NCI-H226 (cell line): ENCODE measurements around the gene CD99L2.
A peak's percentile ranks its signal among the peaks of the same experiment; 100 is the strongest.
"Not testable (repeated sequence)": the region's sequence is repeated elsewhere in the genome, so short reads cannot be mapped to it uniquely, and the experiment has no call there.

ENCODE experiments used
- DNase-seq: peaks from one replicate; pipeline ENCODE4 v3.0.0-alpha.2; 2015

The CD99L2 gene

DNA sequence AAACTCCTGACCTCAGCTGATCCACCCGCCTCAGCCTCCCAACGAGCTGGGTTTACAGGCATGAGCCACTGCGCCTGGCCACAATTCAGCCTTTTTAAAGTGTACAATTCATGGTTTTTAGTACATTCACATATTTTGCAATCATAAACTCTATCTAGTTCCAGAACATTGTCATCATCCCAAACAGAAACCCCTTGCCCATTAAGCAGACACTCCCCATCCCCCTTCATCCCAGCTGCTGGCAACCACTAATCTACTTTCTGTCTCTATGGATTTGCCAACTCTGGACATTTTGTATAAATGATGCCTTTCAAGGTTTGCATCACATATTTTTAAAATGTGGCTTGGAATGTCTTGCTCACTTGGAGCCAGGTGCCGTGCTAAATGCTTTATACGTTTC is 4.5 kb downstream of the CD99L2 start:
- DNase-seq = no peak

DNA sequence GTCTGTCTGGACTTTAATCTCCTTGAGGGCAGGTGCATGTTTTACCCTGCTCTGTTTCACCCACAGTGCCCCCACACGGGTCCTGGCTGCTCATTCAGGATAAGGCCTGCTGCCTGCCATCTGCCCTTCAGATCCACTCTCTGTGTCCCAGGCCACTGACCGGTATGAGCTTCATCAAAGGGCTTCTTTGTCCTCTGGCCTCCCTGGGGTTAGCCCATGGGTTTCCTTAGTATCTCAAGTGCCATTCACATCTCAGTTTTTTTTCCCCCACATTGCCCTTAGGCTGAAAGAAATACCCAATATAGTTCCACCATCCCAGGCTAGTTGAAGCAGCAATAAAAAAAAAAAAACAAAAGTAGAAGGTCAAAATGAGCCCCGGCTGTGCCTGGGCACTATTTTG is 9.3 kb downstream of the CD99L2 start:
- no peak for DNase-seq

DNA sequence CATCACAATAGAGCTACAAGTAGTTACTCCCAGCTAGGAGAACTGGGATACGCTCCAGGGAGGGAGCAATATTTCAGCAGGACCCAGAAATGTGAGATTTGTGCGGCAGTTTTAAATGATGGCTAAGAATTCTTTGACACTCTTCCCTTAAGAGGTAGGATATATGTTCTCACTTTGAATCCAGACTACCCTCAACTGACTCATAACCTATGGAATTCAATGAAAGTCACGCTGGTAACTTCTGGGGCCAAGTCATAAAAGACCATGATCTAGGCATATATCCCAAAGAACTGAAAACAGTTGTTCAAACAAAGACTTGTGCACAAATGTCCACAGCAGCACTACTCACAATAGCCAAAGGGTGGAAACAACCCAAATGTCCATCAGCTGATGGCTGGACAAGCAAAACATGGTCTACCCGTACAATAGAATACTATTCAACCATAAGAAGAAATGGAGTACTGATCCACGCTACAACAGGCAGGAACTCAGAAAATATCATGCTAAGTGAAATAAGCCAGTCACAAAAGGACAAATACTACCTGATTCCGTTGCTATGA is 10.5 kb downstream of the CD99L2 start:
- DNase-seq = no peak

DNA sequence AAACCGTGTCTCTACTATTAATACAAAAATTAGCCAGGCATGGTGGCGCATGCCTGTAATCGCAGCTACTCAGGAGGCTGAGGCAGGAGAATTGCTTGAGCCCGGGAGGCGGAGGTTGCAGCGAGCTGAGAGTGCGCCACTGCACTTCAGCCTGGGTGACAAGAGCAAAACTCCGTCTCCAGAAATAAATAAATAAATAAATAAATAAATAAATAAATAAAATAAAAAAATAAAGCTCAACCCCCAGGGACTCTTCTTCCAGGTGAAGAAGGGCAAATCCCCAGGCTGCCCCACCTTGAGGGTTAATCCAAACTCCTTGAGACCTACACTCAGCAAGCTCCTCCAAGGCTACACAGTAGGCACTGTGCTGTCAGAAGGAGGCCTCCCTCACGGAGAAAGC is 11.2 kb downstream of the CD99L2 start:
- not testable (repeated sequence) for DNase-seq

DNA sequence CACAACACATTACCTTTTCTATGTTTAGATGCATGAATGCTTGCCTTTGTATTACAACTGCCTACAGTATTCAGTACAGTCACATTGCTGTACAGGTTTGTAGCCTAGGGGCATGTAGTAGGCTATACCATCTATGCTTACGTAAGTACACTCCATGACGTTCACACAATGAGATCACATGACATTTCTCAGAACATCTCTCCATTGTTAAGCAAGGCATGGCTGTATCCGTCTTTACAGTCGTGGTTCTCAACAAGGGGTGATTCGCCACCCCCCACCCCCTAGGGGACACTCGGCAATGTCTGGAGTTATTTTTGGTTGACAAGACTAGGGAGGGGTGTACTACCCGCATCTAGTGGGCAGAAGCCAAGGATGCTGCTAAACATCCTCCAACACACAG is 12.1 kb downstream of the CD99L2 start:
- no peak for DNase-seq

DNA sequence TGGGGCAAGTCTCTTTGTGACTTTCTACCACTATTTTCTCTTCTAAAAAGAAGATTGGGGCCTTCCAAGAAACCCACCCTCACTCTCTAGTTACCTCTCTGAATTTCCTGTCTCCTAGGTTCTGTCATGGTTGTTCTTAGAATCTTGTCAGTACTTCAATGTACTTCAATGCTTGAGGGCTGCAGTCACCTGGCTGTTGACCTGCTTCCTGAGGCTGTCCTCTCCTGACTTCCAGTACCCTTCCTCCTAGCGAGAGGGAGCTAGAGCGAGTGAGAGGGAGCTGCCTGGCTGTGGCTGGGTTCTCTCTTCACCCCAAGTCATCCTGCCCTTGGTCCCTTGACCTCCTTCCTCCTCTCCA is 17.7 kb downstream of the CD99L2 start:
- no peak for DNase-seq

DNA sequence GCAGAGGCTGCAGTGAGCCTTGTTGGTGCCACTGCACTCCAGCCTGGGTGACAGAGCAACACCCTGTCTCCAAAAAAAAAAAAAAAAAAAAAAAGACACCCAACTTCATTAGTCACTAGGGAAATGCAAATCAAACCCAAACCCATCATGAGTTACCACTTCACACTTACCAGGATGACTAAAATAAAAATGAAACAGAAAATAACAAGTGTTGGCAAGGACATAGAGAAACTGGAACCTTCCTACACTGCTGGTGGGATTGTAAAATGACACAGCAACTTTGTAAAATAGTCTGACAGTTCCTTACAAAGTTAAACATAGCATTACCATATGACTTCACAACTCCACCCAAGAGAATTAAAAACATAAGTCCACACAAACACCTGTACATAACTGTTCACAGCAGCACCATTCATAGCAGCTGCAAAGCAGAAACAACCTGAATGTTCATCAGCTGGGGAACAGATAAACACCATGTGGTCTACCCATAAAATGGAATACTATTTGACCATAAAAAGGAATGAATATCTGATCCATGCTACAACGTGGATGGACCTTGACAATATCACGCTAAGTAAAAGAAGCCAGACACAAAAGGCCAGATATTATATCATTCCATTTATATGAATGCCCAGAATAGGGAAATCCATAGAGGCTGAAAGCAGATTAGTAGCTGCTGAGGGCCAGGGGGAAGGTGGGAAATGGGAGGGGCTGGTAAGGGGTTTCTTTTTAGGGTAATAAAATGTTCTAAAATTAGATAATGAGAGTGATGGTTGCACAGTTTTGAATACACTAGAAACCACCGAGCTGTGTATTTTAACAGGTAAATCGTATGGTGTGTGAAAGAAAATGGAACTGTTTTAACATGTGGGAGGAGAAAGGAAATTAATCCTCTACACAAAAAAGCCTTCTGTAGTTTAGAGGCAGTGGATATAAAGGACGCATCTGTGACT is 18.3 kb downstream of the CD99L2 start:
- no peak for DNase-seq

DNA sequence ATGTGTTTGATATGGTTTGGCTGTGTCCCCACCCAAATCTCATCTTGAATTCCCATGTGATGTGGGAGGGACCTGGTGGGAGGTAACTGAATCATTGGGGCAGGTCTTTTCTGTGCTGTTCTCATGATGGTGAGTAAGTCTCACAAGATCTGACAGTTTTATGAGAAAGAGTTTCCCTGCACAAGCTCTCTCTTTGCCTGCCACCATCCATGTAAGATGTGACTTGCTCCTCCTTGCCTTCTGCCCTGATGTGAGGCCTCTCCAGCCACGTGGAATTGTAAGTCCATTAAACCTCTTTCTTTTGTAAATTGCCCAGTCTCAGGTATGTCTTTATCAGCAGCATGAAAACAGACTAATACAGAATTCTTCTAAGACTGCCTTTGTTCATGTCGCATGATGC is 22.8 kb downstream of the CD99L2 start:
- not testable (repeated sequence) for DNase-seq

DNA sequence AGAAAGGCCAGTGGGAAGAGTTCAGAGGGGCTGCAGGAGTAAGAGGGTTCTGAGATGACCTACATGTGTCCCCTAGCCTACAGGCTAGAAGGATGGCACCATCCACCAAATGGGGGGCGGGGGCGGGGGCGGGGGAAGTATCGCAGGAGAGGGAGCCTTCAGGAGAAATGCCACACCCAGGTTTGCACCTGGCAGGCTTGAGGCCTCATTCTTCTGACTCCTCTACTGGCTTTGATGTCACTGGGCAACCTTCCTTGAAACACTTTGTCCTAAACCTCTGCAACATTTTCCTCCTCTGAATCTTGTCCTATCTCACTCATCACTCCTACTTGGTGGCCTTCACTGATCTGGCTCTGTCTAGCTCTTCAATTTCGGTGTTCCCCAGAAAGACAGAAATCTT is 24.0 kb downstream of the CD99L2 start:
- DNase-seq = no peak

DNA sequence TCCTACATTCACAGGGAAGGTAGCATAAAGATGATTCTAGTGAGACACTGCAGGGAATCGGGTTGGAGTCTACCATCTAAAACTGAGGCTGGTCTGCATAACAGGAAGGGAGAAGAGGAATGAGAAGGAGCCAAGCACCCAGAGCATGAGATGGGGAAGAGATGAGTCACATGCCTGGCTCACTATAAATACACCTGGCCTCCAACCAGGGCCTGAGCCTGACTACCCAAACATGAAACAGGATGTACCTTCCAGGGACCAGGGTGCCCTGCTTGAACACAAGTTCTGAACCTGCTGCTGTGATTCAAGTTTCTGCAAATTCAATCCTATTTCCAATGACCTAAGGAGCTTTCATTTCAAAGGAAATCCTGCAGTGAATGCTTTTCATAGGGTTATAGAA is 24.9 kb downstream of the CD99L2 start:
- DNase-seq = peak; percentile 22

DNA sequence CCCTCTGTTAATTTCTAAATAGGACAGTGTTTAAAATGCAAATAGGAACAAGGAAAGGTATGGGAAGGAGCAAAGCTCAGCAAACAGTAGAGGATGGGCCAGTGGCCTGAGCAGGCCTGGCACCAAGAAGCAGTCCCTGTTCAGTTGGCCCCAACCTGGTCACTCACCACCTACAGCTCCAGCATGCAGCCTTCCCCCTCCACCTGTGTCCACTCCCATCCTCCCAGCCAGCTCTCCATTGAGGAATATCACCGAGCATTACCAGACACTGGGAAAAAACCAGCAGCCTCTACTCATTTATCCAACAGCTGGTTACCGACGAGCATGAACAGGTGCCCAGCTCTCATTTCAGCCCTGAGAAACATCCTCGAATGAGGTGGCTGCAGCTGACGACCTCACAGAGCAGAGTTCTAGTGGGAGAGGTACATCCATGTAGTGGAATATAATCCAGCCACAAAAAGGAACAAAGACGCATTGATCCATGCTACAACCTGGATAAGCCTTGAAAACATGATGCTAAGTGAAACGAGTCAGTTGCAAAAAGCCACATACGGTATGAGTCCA is 25.6 kb downstream of the CD99L2 start:
- no peak for DNase-seq

DNA sequence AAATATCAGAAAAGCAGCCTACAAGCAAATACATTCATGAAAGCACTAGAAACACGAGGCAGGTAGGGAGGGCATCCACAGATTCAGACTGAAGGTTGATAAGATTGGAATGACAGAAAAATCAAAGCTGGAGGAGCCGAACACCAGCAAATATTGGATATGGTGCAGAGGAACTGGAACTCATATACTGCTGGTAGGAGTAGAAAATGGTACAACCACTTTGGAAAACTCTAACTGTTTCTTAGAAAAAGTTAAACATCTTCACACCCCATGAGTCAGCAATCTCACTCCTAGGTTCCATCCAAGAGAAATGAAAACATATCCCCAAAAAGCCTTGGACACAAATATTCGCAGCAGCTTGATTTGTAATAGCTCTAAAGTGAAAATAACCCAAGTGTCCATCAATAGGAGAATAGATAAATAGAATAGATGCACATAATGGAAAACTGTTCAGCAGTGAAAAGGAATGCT is 27.1 kb downstream of the CD99L2 start:
- DNase-seq = no peak

DNA sequence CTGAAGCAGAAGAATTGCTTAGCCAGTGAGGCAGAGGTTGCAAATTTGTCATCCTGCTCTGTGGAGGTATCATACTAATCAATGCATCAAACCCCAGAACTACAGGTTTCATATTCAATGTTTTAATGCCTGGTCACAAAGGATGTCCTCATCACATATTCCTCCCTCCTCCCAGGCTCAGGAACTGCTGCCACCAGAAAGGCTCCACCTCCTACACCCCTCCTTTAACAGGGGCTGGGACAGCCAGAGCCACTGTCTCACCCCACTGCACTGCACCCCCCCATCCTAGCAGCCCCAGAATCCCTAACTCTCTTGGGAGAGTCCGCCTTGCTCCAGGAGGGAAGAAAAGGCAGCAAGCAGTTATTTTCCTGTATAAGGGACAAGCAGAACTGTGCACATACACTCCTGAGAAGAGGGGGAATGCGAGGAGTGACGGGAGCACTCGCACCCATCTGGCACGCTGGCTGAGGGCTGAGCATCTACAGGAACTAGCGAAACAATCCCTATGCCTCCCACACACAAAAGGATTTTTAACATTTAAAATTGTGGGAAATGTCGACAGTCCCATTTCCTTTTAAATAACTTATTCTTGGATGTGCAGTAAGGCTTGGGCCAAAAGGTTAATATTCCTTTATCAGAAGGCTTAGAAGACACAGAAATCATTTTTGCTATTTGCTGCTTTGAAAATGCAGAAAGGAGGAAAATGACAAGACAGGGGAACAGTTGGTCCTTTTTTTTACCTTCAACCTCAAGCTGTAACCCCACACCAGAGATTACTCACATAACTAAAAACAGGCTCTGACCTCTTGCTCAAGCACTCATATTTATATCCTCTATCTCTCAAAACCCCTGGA is 27.8 kb downstream of the CD99L2 start:
- DNase-seq = no peak

DNA sequence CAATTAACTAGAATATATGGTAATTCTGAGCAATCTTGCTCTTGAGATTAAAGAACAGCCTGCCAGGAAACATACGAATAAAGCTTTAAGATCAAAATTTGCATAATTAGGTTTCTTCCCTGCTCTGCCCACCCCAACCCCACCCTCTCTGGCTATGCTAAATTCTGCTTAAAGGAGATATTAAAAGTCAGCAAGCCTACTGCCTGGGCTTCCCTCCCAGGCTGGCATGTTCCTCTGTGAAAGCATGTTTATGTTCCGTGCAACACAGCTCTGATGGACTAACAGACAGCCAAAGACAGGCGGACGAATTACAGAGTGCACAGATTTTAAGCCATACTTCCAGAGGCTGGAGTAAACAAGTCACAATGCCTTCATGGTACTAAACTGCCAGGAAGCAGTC is 28.4 kb downstream of the CD99L2 start:
- no peak for DNase-seq

DNA sequence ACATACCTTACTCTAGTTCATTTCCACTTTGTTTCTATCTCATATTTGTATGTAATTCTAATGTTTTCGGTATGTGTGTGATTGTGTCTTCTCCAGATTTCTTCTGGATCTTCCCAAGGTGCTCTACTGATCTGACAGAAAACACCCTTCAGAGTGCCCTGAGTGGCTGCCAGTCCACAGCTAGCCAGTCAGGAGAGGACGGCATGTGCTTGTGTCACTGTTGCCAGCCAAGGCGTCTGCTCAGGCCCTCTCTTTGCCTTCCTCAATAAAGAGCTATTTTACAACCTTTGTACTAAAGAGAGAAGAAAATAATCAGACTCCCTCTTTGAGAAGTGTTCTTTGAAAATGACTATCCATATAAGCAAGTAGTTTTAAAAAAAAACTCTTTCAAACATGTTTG is 29.0 kb downstream of the CD99L2 start:
- DNase-seq = no peak

DNA sequence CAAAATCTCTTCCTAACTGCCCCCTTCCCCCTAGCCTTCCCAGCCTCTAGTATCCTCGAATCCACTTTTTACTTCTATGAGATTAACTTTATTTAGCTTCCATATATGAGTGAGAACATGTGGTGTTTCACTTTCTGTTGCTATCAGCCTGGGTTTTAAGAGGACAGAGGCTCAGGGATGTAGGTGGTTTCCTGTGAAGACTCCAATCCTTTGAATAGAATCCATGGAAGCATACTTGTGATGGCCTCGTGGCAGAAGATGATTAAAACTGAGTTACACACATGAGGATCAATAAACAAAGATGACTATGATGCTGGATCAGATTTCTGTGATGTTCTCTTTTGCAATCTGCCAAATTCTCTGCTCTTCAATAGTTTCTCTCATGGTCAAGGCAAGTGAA is 29.8 kb downstream of the CD99L2 start:
- DNase-seq = no peak

DNA sequence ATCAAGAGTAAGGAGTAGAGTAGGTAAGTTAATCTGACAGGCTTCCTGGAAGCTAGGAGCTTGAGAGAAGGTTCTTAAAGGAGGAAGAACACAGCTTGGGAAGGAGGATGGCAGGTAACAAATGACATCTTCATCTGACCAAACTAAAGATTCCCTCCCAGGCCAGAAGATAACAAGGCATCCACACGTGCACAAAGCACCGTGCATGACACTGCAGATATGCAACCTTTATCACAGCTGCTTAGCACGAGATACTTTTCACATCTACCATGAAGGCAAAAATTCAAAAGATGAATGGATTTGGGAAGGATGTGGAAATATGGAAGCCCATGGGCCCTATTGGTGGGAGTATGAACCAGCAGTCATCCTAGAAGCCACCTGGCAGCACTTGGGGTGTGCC is 34.3 kb downstream of the CD99L2 start:
- DNase-seq = no peak

DNA sequence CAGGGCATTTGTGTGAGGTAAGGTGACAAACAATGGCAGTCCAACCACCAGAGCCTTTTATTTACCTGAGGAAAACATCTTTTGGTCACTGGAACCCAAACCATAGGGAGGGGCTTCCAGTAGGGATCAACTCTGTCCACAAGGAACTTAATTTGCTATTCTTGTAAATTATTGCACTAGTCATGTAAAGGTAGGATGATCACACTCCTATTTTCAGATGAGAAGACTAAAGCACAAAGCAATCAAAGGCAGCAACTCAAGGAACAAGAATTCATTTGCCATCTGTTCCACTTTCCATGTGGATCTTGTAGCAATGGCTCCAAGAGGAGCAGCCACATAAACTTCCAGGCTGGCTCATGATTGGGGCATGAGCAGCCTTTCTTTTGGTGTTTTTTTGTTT is 35.3 kb downstream of the CD99L2 start:
- DNase-seq = no peak

DNA sequence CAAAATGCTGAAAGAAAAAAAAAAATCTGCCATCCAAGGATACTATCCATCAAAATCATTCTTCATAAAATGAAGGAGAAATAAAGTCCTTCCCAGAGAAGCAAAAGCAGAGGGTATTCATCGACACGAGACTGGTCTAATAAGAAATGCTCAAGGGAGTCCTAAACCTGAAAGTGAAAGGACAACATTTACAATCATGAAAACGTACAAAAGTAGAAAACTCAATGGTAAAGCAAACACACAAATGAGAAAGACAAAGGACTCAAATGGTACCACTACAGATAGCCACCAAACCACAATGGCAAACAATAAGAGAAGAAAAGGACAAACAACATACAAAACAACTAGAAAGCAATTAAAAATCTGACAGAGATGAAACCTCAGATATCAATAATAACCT is 41.0 kb downstream of the CD99L2 start:
- DNase-seq = no peak

DNA sequence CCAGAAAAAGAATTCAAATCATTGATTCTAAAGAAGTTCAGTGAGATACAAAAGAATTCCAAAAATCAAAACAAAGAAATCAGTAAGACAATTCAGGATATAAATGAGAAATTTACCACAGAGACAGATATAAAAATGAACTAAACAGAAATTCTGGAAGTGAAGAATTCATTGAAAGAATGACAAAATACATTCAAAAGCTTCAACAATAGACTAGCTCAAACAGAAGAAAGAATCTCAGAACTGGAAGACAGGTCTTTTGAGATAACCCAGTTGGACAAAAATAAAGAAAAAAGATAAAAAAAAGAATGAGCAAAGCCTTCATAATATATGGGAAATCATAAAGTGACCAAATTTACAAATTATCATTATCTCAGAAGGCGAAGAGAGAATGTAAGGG is 41.7 kb downstream of the CD99L2 start:
- no peak for DNase-seq

DNA sequence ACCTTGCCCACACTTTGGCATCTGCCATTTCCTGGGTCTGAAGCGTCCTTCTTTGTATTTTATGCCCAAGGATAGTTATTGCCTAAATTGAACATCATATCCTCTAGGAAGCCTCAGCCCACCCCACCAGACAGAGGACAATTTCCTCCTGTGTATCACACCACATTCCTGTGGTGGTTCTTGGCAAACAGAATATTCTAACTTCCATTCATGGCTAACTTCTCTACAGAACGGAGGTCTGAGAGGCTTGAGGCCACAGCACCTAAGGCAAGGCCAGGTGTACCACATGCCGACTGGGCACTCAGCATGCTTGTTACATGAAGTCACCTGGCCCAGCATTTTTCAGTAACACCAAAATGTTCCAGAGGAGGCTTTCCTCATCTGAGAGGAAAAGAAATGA is 42.4 kb downstream of the CD99L2 start:
- peak; percentile 37 for DNase-seq

DNA sequence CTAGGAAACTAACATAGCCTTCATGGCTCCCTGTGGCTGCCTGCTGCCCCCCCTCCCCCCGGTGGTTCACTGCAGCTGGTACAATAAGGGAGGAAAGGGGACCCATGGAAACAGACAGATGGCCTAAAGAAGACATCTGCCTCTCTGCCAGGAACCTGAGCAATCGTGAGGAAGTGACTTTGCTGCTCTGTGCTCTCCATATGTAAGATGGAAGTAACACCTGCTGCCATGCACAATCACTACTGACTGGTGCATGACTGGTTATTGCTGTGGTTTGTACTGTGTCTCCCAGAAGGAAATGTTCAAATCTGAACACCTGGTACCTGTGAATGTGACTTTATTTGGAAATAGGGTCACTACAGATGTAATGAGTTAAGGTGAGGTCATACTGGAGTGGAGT is 43.6 kb downstream of the CD99L2 start:
- DNase-seq = no peak

DNA sequence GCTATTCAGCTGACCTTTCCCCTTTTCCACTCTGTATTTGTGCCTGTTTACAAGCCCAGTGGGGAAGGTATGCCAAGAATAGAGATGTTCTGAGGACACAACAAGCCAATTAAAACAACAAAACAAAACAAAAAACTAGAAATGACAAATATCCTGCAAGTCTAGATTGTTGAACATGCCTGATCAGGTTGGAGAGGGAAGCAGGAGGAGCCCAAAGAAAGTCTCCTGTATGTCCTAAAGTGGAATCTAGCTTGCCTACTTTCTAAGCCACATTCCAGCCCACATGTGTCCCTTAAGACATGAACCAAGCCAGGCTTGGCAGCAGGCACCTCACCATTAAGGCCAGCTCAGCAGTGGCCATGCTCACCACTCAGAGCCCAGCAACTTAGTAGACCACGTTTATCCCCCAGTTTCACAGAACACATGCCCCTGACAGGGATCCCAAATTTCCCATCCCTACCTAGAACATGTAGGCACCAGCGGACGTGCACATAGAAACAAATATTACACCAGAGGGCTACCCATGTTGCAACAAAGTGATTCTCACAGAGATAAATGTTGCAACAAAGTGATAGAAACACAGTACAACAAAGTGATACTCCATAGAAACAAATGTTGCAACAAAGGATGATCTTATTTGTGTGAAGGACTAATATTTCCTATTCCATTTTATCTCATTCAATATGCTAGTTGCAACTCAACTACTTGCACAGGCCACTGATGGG is 48.3 kb downstream of the CD99L2 start:
- DNase-seq = no peak
